Measurements from ENCODE around the gene NRCAM.

The NRCAM gene

DNA sequence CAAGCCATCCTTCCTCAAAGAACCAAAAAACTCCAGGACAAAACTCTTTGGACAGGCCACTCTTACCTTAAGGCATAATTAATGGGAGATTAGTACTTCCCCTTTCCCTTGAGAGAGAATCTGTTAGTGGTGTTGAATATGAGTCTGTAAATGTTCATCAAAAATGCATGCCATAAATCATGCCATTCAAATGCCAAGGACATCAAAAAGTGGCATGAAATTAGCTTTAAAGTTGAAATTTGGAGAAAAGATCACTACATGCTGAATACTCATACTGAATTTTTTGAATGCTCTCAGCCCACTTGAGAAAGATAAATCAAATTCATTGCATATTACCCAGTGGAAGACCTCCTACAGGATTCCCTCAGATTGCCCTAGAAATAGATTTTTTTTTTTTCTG, 6.7 kb downstream of the NRCAM start:
- DNase-seq (ENCODE audit: low spot score): no peak
- in situ Hi-C loops (cut with MboI; ENCODE audit: low sequenced_read_pairs, unreplicated experiment): no loop called here
- TF ChIP-seq CTCF (IDR thresholded peaks at IDR 0.05; ENCODE audit: borderline replicate concordance, control extremely low read depth, extremely low read depth, insufficient read depth, missing control alignments): no peak

GRCh38 chr7:108448584-108449505, 7.4 kb downstream of the NRCAM start:
- DNase-seq (ENCODE audit: low spot score): peak; percentile 34
- in situ Hi-C loops (cut with MboI; ENCODE audit: low sequenced_read_pairs, unreplicated experiment): no loop called here

DNA sequence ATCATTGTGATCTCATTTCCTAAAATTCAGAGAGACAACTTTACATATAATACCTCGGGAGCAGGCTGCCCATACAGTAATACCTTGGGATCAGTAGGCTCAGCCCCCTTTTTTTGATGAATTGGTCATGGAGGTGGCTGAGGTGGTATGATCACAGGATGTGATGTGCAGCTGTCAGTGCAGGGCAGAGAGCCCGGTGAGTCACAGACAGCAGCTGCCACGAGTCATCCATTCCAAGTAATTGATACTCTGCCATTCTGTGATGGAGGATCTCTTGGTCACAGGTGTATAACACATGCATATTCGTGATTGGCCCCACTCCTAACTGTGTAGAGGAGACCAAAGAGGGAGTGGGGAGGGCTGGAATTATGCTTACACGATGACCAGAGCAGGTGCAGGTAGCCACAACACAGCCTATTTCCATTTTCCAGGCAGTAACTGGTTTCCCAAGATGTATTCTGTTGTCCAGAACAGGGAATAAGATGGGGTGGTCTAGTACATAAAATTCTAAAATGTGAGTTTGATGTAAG, 14.1 kb downstream of the NRCAM start:
- in situ Hi-C loops (cut with MboI; ENCODE audit: low sequenced_read_pairs, unreplicated experiment): no loop called here
- no peak for TF ChIP-seq CTCF (IDR thresholded peaks at IDR 0.05; ENCODE audit: borderline replicate concordance, control extremely low read depth, extremely low read depth, insufficient read depth, missing control alignments)
- no peak for DNase-seq (ENCODE audit: low spot score)

More at GRCh38 chr7:108448584-108449505, 7.4 kb downstream of the NRCAM start:
- TF ChIP-seq CTCF (IDR thresholded peaks at IDR 0.05; ENCODE audit: borderline replicate concordance, control extremely low read depth, extremely low read depth, insufficient read depth, missing control alignments): no peak

DNA sequence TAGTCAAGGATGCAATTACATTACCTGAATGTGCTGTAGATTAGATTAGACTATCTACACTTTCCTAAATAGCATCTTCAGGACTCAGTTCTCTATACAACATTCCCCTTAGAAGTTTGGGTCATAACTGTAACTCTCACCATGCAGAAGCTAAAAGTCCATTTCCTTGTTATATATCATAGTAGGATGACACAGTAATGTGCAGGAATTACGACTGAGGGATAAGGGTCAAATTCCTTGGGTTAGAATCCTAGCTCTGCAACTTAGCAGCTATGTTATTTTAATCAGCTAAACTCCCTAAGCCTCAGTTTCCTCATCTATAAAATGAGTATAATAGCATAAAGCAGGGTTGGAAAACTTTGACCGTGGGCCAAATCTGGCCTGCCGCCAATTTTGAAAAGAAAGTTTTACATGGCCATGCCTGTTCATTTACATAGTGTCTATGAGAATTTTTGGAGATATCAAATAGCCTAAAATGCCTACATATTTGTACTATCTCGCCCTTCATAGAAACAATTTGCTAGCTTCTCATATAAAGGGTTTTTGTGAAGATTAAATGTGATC, 14.8 kb downstream of the NRCAM start:
- in situ Hi-C loops (cut with MboI; ENCODE audit: low sequenced_read_pairs, unreplicated experiment): no loop called here
- TF ChIP-seq CTCF (IDR thresholded peaks at IDR 0.05; ENCODE audit: borderline replicate concordance, control extremely low read depth, extremely low read depth, insufficient read depth, missing control alignments): no peak
- DNase-seq (ENCODE audit: low spot score): no peak

DNA sequence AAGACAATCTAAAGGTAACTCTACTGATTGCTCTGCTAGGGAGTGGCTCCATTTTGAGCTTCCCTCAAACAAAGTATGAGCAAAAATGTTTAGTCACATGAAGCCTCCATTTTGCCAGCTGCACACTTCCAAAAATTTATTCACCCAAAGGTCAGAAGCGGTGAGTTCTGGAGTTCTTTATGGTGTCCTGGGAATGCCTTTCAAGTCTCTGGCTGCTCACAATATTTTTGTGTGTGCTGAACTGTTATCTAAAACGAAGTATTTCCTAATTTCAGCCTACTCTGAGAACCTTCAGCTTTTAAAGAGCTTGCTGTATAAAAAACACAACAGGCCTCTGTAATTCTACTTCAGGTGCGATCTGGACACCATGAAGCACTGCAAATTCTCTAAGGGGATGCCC, 15.6 kb downstream of the NRCAM start:
- TF ChIP-seq CTCF (IDR thresholded peaks at IDR 0.05; ENCODE audit: borderline replicate concordance, control extremely low read depth, extremely low read depth, insufficient read depth, missing control alignments): no peak
- no peak for DNase-seq (ENCODE audit: low spot score)
- in situ Hi-C loops (cut with MboI; ENCODE audit: low sequenced_read_pairs, unreplicated experiment): no loop called here

DNA sequence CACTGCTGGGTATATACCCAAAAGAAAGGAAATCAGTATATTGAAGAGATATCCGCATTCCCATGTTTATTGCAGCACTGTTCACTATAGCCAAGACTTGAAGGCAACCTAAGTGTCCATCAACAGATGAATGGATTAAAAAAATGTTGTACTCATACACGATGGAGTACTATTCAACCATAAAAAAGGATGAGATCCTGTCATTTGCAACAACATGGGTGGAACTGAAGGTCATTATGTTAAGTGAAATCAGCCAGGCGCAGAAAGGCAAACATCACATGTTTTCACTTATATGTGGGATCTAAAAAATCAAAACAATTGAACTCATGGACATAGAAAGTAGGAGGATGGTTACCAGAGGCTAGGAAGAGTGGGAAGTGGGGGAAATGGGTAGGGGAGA, 19.3 kb downstream of the NRCAM start:
- DNase-seq (ENCODE audit: low spot score): no peak
- no peak for TF ChIP-seq CTCF (IDR thresholded peaks at IDR 0.05; ENCODE audit: borderline replicate concordance, control extremely low read depth, extremely low read depth, insufficient read depth, missing control alignments)
- in situ Hi-C loops (cut with MboI; ENCODE audit: low sequenced_read_pairs, unreplicated experiment): no loop called here

All from GM13976 (cell line).